Ovary (tissue), 9 donors: ENCODE measurements around the gene GAPDH. TPM values are rescaled to one million over a fixed set of nuclear protein-coding genes. Genes with fewer than 3 reads are reported as not detected.

Experiments used
- DNase-seq, 5 donors: peaks; one replicate each; pipeline ENCODE4 v3.0.0-alpha.2; 2019 to 2020
- H3K27ac ChIP-seq, 2 donors: fragments of 200-600 bp; one replicate each; pipeline versions ENCODE4 v1.5.1 to v1.8.0; 2019 to 2022
- H3K27me3 ChIP-seq: fragments of 200-600 bp; one replicate; pipeline ENCODE4 v1.8.0; 2022
- H3K36me3 ChIP-seq: fragments of 200-600 bp; sonication (generic); one replicate; pipeline ENCODE4 v1.5.1; 2019
- H3K4me1 ChIP-seq: one replicate; pipeline ENCODE4 v1.8.1; 2013; ENCODE audit warnings: mild to moderate bottlenecking, moderate library complexity; ENCODE audit not compliant: insufficient read depth
- H3K4me3 ChIP-seq: fragments of 200-600 bp; sonication (generic); one replicate; pipeline ENCODE4 v1.5.1; 2017
- H3K9me3 ChIP-seq, 2 donors: fragments of 200-600 bp in 1 of 2; sonication (generic) in 1 of 2; one replicate each; pipeline versions ENCODE4 v1.5.1 to v1.8.1; 2013 to 2019; ENCODE audit warnings: mild to moderate bottlenecking in 1 of 2, moderate library complexity in 1 of 2
- EP300 ChIP-seq: sonication (generic); formaldehyde crosslinking; IDR thresholded peaks from one replicate; pipeline ENCODE4 v1.6.1; 2017; ENCODE audit warnings: antibody characterized with exemption
- POLR2A ChIP-seq: fragments of 450-650 bp; IDR thresholded peaks from one replicate; pipeline ENCODE4 v1.6.1; 2017; ENCODE audit warnings: antibody characterized with exemption, mild to moderate bottlenecking, moderate library complexity
- WGBS, 3 donors: extraction: QIAGEN DNeasy Blood & Tissue Kit in 1 of 3; methylation state at CpG; one replicate each; pipeline versions ENCODE4 v1.1.5 to v1.1.7; 2013 to 2017; 5-methylcytosine and 5-hydroxymethylcytosine counted together
- intact Hi-C, 4 donors: fragments of 100-400 bp; cut with DNase I; formaldehyde crosslinking; loops; one replicate each; pipeline versions ENCODE4 v1.11.0 to v1.15.1; 2022 to 2023
- polyA plus RNA-seq, 2 donors: library from polyadenylated mRNA; stranded (reverse); fragments of 200-250 nt in 1 of 2; fragments of 350-450 nt in 1 of 2; fragmentation: Illumina TruSeq in 1 of 2; extraction: RNeasy Lipid Tissue Mini Kit (QIAGEN cat#74804) in 1 of 2; gene quantifications; one replicate each; pipeline ENCODE4 v1.2.3, GENCODE V29; 2013 to 2014
- total RNA-seq, 7 donors: library from RNA; depleted of rRNA in 2 of 7; stranded (reverse); fragments of >200 nt in 2 of 7; fragmentation: NEBNext Ultra II Directional in 3 of 7; extraction: Animal tissue kit (Norgen Biotek cat#: 25700) in 3 of 7; gene quantifications; one replicate each; pipeline versions ENCODE4 v1.1.0 to v1.2.4, GENCODE V29; 2016 to 2023
- TF ChIP-seq, protein P1 (sequence below), 3 donors: fragments of 450-650 bp in 2 of 3; fragments of 200-600 bp in 1 of 3; IDR thresholded peaks; one replicate each; pipeline versions ENCODE4 v1.5.1 to v1.8.0; 2016 to 2022; ENCODE audit warnings: antibody characterized with exemption in 3 of 3, mild to moderate bottlenecking in 1 of 3
- donor health status: DM: no; HTN: no; CAD: no; lungs with moderate emphysema.
- donor health status: DM: no; HTN: no; CAD: no.
- donor health status: Bipolar disorder and iron deficiency.
- donor health status: DM: yes; HTN: yes; CAD: no.
- donor health status: DM: no; HTN: no; CAD: no.
- donor health status: DM: yes; HTN: yes; CAD: no.

The GAPDH gene
- total and polyA plus RNA-seq, 9 donors, result 661 to 1,442 (median 1,247) TPM

- no peaks in the 10 kb centered on the region for H3K4me1 ChIP-seq
These were observed 12.1 kb upstream of the GAPDH start for GRCh38 chr12:6522193-6522592.

DNA sequence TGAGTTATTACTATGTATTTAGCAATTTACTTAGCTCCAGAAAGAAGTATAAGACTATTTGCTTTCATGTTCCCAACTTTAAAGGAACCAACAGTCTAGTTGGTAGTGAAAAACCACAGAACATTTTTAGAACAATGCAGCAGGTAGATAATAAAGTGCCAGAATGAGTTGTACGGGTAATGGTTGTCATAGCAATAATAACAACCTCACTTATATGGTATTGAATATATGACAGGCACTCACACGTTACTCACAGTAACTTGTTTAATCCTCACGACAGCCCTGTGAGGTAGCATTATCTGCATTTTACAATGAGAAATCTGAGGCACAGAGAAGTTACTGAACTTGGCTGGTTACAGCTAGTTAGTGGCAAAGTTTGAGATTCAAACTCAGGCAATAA, 10.6 kb upstream of the GAPDH start:
- Histone ChIP-seq H3K4me3 (no peak overlapping the region), H3K36me3 (no peaks in the 10 kb centered on the region), H3K9me3 (no peaks in the 10 kb centered on the region), H3K4me1 (no peaks in the 10 kb centered on the region), H3K27me3 (no peaks in the 10 kb centered on the region), H3K27ac (no peak overlapping the region)
- intact Hi-C loops, result no loop called here
- TF ChIP-seq POLR2A (no peak), EP300 (no peak)
- TF ChIP-seq, protein P1, sequence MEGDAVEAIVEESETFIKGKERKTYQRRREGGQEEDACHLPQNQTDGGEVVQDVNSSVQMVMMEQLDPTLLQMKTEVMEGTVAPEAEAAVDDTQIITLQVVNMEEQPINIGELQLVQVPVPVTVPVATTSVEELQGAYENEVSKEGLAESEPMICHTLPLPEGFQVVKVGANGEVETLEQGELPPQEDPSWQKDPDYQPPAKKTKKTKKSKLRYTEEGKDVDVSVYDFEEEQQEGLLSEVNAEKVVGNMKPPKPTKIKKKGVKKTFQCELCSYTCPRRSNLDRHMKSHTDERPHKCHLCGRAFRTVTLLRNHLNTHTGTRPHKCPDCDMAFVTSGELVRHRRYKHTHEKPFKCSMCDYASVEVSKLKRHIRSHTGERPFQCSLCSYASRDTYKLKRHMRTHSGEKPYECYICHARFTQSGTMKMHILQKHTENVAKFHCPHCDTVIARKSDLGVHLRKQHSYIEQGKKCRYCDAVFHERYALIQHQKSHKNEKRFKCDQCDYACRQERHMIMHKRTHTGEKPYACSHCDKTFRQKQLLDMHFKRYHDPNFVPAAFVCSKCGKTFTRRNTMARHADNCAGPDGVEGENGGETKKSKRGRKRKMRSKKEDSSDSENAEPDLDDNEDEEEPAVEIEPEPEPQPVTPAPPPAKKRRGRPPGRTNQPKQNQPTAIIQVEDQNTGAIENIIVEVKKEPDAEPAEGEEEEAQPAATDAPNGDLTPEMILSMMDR (IDR thresholded peaks at IDR 0.05), result no peak
- no peak for DNase-seq
- 89 to 94% (median 92%) methylated on average over 3 of the region's 3 CpGs for WGBS, 3 donors

More at GRCh38 chr12:6522193-6522592, 12.1 kb upstream of the GAPDH start:
- no peak for DNase-seq
- Histone ChIP-seq H3K27me3 (no peaks in the 10 kb centered on the region), H3K27ac (no peak overlapping the region), H3K36me3 (no peaks in the 10 kb centered on the region), H3K9me3 (no peaks in the 10 kb centered on the region), H3K4me3 (no peak overlapping the region)
- 80 to 89% (median 86%) methylated on average over 10 of the region's 10 CpGs for WGBS, 3 donors
- intact Hi-C loops, result no loop called here
- TF ChIP-seq, protein P1 (IDR thresholded peaks at IDR 0.05), result no peak
- TF ChIP-seq POLR2A, result no peak
- no peak for TF ChIP-seq EP300

- no peaks in the 10 kb centered on the region for H3K4me1 ChIP-seq
- H3K27ac ChIP-seq, result no peak overlapping the region
- H3K36me3 ChIP-seq, result no peaks in the 10 kb centered on the region
- intact Hi-C loops, result no loop called here
- no peaks in the 10 kb centered on the region for H3K9me3 ChIP-seq
- TF ChIP-seq EP300 (no peak), POLR2A (no peak)
- no peaks in the 10 kb centered on the region for H3K27me3 ChIP-seq
- DNase-seq, result no peak
- WGBS, 3 donors, result 94 to 97% (median 94%) methylated on average over 5 of the region's 5 CpGs
- H3K4me3 ChIP-seq, result no peak overlapping the region
These were observed 9.7 kb upstream of the GAPDH start for GRCh38 chr12:6524648-6525047.

GRCh38 chr12:6526201-6526600, 8.1 kb upstream of the GAPDH start:
- intact Hi-C loops, result no loop called here
- H3K36me3 ChIP-seq, result no peaks in the 10 kb centered on the region
- no peak overlapping the region for H3K27ac ChIP-seq
- DNase-seq, result no peak
- no peaks in the 10 kb centered on the region for H3K9me3 ChIP-seq
- 85 to 92% (median 87%) methylated on average over 7 of the region's 7 CpGs for WGBS, 3 donors
- H3K4me3 ChIP-seq, result no peak overlapping the region
- no peak for TF ChIP-seq POLR2A
- TF ChIP-seq EP300, result no peak
- H3K4me1 ChIP-seq, result no peaks in the 10 kb centered on the region
- H3K27me3 ChIP-seq, result no peaks in the 10 kb centered on the region

DNA sequence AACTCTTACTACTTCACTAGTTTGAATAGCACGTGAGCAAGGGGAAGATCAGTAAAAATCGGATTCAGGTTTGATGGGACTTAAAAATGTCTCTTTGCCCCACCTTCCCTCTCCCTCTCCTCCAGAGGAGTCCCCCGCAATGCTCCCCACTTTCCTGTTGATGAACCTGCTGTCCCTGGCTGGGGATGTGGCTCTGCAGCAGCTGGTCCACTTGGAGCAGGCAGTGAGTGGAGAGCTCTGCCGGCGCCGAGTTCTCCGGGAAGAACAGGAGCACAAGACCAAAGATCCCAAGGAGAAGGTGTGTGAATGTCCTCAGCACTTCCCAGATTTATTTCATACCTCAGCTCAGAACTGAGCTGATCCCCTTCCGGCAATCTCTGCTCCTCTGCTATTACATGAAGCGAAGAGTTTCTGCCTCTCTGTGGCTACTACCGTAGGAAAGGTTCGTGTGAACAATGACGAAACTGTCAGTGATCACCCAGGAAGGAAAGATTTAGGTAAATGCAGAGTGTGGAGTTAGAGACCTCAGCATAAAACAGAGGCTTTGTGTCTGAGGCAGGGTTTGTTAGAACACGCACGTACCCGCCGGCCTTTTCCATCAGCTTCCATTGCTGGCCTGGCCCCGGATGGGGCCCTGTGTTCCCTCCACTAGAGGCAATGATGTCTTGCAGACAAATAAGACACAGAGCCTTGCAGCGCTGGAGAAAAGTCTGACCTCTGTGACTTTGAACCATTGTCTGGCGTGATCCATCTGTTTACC, 7.4 kb upstream of the GAPDH start:
- DNase-seq, result no peak
- no peaks in the 10 kb centered on the region for H3K9me3 ChIP-seq
- H3K36me3 ChIP-seq, result no peaks in the 10 kb centered on the region
- H3K27me3 ChIP-seq, result no peaks in the 10 kb centered on the region
- H3K4me3 ChIP-seq, result no peak overlapping the region
- no peaks in the 10 kb centered on the region for H3K4me1 ChIP-seq
- 90 to 92% (median 91%) methylated on average over 19 of the region's 19 CpGs for WGBS, 3 donors
- intact Hi-C loops, result no loop called here
- no peak overlapping the region for H3K27ac ChIP-seq
- TF ChIP-seq, protein P1 (IDR thresholded peaks at IDR 0.05), result no peak
- no peak for TF ChIP-seq EP300
- no peak for TF ChIP-seq POLR2A
